SU-DHL-6 (cell line): ENCODE data around the gene IL1R2.

Experiments
- H2AFZ ChIP-seq: fragments of 200-600 bp; sonication (generic); 2 replicates; pipeline ENCODE4 v1.6.1; 2014; ENCODE audit warnings: low read depth, mild to moderate bottlenecking, moderate library complexity, mixed read lengths, antibody characterized with exemption, low read length; ENCODE audit not compliant: severe bottlenecking
- H3F3A ChIP-seq: fragments of 200-600 bp; shearing (Covaris generic); 2 replicates; pipeline ENCODE4 v1.6.0; 2016; ENCODE audit warnings: antibody characterized with exemption, mild to moderate bottlenecking; ENCODE audit not compliant: insufficient read depth
- H3K27ac ChIP-seq: fragments of 200-600 bp; sonication (generic); 2 replicates; pipeline ENCODE4 v1.5.1; 2016; ENCODE audit warnings: low read depth, mild to moderate bottlenecking, low read length, moderate library complexity, mixed read lengths
- H3K27me3 ChIP-seq: fragments of 200-600 bp; sonication (generic), shearing (Covaris generic); 2 replicates; pipeline ENCODE4 v1.6.0; 2014; ENCODE audit warnings: mild to moderate bottlenecking, low read length
- H3K36me3 ChIP-seq: fragments of 200-600 bp; sonication (generic); 2 replicates; pipeline ENCODE4 v1.6.1; 2014; ENCODE audit warnings: mild to moderate bottlenecking, low read length, mixed read lengths
- H3K4me2 ChIP-seq: fragments of 300-600, 200-600 bp; shearing (Covaris generic), sonication (generic); 2 replicates; pipeline ENCODE4 v1.6.0; 2014; ENCODE audit warnings: low read length, low read depth, mild to moderate bottlenecking; ENCODE audit not compliant: poor library complexity, severe bottlenecking
- H3K4me3 ChIP-seq: fragments of 200-600 bp; sonication (generic); 2 replicates; pipeline ENCODE4 v1.5.1; 2014; ENCODE audit warnings: antibody characterized with exemption, low read length, mild to moderate bottlenecking, mixed read lengths; ENCODE audit not compliant: insufficient read depth, poor library complexity, severe bottlenecking
- H3K79me2 ChIP-seq: fragments of 200-600 bp; sonication (generic); 2 replicates; pipeline ENCODE4 v1.6.1; 2014; ENCODE audit warnings: mild to moderate bottlenecking, low read length, moderate library complexity; ENCODE audit not compliant: insufficient read depth
- H3K9ac ChIP-seq: fragments of 200-600 bp; sonication (generic); 2 replicates; pipeline ENCODE4 v1.7.0; 2014; ENCODE audit warnings: mild to moderate bottlenecking, low read length
- H3K9me2 ChIP-seq: fragments of 200-600 bp; sonication (generic); replicated peaks from 2 replicates; pipeline ENCODE4 v1.6.1; 2014; ENCODE audit warnings: low read length; ENCODE audit not compliant: insufficient read depth
- H3K9me3 ChIP-seq: fragments of 200-600 bp; sonication (generic); 2 replicates; pipeline ENCODE4 v1.6.1; 2014; ENCODE audit warnings: low read length, mixed read lengths; ENCODE audit not compliant: insufficient read depth
- H4K20me1 ChIP-seq: fragments of 200-600 bp; sonication (generic); 2 replicates; pipeline ENCODE4 v1.6.1; 2014; ENCODE audit warnings: low read depth, mild to moderate bottlenecking, antibody characterized with exemption, low read length, moderate library complexity, mixed read lengths
- CTCF ChIP-seq: fragments of 200-600 bp; sonication (generic); IDR thresholded peaks from one replicate; pipeline ENCODE4 v1.5.1; 2017; ENCODE audit warnings: antibody characterized with exemption, mild to moderate bottlenecking, low read length, moderate library complexity; ENCODE audit not compliant: insufficient read depth, poor library complexity, severe bottlenecking
- EZH2phosphoT487 ChIP-seq: fragments of 200-600 bp; sonication (generic), shearing (Covaris generic); conservative IDR thresholded peaks from 2 replicates; pipeline ENCODE4 v1.6.1; 2018; ENCODE audit warnings: mild to moderate bottlenecking, antibody characterized with exemption, low read length, moderate library complexity, mixed read lengths

The IL1R2 gene

GRCh38 chr2:101980368-101980767 is 11.4 kb upstream of the IL1R2 start:
- no peak for TF ChIP-seq CTCF
- Histone ChIP-seq H3K4me2 (no peak overlapping the region), H3K27ac (no peak overlapping the region), H3F3A (no peaks in the 10 kb centered on the region), H3K9me3 (no peaks in the 10 kb centered on the region), H3K9ac (no peak overlapping the region), H2AFZ (no peak overlapping the region), H3K36me3 (no peaks in the 10 kb centered on the region), H4K20me1 (no peaks in the 10 kb centered on the region), H3K79me2 (no peaks in the 10 kb centered on the region), H3K9me2 (no peaks in the 10 kb centered on the region), H3K4me3 (no peak overlapping the region), H3K27me3 (no peaks in the 10 kb centered on the region)

- Histone ChIP-seq H2AFZ (no peak overlapping the region), H3K27me3 (no peaks in the 10 kb centered on the region), H3K4me2 (no peak overlapping the region), H3K9me3 (no peaks in the 10 kb centered on the region), H3K27ac (no peak overlapping the region), H3K4me3 (no peak overlapping the region), H3K36me3 (no peaks in the 10 kb centered on the region), H3K9ac (no peak overlapping the region), H3K9me2 (no peaks in the 10 kb centered on the region), H4K20me1 (no peaks in the 10 kb centered on the region), H3K79me2 (no peaks in the 10 kb centered on the region), H3F3A (no peaks in the 10 kb centered on the region)
- TF ChIP-seq EZH2phosphoT487: no peak
- TF ChIP-seq CTCF: no peak
Measured at GRCh38 chr2:101981066-101981465, 10.7 kb upstream of the IL1R2 start.

- Histone ChIP-seq H3K4me2 (no peak overlapping the region), H3K79me2 (no peaks in the 10 kb centered on the region), H3K36me3 (no peaks in the 10 kb centered on the region), H3F3A (no peaks in the 10 kb centered on the region), H3K27ac (no peak overlapping the region), H3K9ac (no peak overlapping the region), H4K20me1 (no peaks in the 10 kb centered on the region), H3K27me3 (no peaks in the 10 kb centered on the region), H3K9me3 (no peaks in the 10 kb centered on the region), H2AFZ (no peak overlapping the region), H3K4me3 (no peak overlapping the region), H3K9me2 (no peaks in the 10 kb centered on the region)
- TF ChIP-seq EZH2phosphoT487 (no peak), CTCF (no peak)
Measured at GRCh38 chr2:101981504-101981903, 10.3 kb upstream of the IL1R2 start.
